Measurements from ENCODE around the gene GLYAT.
"Not testable (repeated sequence)": the region's sequence is repeated elsewhere in the genome, so short reads cannot be mapped to it uniquely, and the experiment has no call there.

GLYAT gene

DNA sequence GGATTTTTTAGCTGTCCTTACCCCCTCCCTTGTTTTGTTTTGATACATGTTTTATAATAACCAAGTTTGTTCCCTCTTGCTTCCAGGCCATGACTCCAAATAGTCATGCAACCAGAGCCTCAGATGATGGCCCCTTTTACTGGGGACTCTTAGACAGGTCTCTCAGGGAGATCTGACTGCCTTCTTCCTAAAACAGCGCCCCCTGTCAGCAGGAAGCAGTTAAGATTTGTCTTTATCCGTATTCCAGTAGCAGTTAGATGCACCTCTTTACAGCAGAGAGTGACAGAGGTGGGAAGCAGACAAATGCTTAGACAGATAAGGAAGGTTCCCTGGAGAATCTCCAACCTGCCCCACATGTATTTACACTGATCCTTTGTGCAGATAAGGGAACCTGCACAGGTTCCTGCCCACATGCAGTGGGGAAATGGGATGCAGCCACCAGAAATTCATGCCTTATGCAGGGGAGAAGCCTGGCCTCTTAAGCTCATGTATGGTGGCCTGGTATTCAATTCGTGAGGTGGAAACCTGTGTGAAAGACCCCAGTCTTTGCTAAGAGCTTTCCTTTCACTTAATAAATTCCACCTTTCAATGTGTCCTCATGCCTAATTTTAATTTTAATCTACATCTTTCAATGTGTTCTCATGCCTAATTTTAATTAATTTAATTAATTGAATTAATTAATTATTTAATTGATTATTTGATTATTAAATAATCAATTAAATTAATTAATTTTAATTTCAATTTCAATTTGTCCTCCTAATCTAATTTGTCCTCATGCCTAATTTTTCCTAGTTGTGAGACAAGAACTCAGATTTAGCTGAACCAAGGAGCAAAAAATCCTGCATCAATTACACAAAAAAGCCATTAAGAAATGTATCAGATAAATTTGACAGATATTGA lies 11.5 kb upstream of the GLYAT start:
- DNase-seq (ENCODE audit: low read depth): no peak

DNA sequence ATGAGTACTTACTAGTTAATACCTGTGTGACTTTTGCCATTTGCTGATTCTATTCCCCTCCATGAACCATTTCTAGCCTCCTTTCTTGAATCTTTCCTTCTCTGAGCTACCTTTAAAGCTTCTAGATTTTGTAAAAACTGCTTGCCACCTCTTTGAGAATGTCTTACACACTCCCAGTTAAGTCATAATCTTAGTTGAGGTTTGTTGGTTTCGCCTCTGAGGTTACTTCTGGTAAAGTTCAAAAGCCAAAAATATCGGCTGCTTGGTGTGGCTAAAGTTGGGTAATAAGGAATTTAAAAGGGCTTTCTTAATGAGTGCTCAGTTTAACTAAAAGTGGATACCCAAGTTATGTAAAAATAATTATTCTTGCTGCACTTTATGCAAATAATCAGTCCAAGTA lies 10.4 kb upstream of the GLYAT start:
- DNase-seq (ENCODE audit: low read depth): no peak

DNA sequence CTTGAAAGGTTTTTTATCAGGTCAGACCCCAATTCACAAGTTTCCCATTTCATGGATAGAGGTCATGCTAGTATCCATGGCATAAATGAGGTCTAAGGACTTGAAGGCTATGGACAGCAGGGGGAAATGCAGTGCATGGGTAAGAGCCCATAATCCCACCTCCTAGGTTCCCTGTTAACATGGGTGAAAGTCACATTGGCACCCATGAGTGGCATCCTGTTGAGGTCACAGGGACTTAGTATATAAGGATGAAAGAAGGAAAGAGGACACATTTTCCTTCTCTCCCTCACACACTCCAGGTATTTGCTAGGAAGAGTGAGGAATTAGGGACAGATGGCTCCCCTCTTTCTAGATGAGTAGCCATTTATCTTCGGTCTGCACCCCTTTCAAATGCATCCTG lies 9.4 kb upstream of the GLYAT start:
- DNase-seq (ENCODE audit: low read depth): no peak

DNA sequence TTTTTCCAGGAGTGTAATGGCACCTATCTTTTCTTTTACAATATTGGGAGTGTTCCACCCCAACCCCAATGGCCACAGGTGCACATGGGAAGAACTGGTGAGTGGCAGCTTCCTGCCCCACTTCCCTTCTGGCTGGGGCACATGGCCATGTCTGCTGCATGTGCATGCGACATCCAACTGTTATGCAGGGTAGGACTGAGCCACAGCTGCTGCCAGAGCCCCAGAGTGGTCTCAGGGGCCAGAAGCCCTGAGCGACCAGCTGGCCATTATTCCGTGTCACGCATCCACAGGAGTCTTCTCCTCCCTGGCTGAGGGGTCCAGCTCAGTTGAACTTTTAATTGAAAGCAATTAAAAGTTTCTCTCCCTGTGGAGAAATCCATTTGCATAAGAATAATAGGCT lies 8.7 kb upstream of the GLYAT start:
- DNase-seq (ENCODE audit: low read depth): no peak

DNA sequence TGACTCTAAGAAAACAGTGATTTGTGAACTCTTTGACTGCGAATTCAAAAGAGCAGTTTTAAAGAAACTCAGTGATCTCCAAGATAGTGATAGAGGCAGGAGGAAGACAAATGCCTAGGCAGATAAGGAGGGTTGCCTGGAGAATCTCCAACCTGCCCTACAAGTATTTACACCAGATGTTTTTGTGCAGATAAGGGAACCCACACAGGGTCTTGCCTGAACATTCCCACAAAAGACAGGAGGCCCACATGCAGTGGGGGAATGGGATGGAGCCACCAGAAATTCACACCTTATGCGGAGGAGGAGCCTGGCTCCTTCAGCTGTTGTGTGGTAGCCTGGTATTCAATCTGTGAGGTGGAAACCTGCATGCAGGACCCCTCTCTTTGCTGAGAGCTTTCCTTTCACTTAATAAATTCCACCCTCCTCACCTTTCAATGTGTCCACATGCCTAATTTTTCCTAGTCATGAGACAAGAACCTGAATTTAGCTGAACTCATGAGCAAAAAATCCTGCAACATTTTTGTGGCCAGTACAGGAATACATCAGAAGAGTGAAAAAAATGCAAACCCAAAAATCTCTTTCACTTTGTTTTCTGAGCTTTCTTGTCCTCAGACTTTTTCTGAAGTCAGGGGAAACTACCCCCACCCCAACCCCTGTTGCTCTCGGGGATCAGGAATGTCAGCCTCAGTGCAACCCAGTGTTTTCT lies 8.1 kb upstream of the GLYAT start:
- peak; percentile 33 for DNase-seq (ENCODE audit: low read depth)

DNA sequence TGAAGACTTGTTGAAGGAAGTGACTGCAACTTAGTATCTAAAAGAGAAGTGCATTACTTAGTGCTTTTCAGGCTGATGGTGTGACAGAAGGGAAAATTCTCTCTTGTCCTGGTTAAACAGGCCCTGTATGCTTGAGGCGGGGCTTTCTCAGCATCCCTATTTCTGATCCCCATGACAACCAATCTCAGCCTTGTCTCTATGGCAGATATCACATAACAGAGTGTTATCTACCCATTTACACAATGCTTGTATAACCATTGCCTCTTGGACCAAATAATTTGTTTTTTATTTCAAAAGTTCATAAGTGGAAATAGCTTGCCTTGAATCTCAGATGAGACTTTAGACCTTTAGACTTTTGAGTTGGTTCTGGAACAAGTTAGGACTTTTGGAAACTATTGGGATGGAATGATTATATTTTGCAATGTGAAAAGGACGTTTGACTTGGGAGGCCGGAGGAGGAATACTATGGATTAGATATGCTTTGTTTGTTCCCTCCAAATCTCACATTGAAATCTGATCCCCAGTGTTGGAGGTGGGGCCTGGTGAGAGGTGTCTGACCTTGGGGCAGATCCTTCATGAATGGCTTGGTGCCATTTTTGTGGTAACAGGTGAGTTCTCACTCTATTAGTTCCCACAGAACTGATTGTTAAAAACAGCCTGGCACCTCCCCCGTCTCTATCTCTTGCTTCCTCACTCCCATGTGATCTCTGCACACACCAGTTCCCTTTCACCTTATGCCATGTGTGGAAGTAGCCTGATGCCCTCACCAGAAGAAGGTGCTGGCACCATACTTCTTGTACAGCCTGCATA lies 3.1 kb upstream of the GLYAT start:
- DNase-seq (ENCODE audit: low read depth): no peak

DNA sequence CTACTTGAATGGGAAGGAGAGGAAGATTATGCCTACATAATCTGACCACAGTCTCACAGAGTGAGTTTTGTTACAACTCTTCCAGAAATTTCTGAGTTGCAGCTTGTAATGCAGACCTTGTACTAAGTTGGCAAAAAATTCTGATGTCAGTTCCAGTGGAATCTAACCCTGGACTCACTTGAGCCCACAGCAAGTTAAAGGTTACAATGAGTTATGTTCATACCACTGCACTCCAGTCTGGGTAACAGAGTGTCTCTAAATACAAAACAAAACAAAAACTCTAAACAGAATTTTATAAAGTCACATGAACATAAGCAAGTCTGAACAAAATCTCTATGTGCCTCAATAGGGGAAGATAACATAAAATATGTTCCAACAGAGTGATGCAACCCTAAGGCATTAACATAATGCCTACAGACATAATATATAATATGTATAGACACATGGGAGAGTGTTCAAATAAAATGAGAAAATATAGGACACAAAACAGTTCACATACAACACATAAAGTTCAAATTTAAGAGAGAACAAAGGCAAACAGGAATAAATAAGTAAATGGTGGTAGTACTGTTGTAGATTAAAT lies 1.1 kb downstream of the GLYAT start:
- DNase-seq (ENCODE audit: low read depth): no peak

DNA sequence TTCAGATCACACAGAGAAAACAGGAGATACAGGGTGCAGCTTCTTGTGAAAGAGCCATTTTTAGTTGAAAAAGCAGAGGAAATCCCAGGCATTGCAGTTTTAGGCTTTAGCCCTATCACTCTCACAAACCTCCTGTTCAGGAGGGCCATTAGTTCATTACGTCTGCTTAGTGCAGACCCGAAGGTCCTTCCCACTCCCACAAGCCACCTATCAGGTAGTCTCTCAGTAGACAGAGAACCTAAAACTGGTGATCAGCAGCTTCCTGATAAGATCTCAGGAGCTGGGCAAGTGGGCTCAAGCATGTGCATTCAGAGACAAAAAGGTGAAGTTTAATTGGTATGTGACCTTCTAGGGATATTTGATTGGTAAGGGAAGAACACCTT lies 4.3 kb downstream of the GLYAT start:
- DNase-seq (ENCODE audit: low read depth): no peak

DNA sequence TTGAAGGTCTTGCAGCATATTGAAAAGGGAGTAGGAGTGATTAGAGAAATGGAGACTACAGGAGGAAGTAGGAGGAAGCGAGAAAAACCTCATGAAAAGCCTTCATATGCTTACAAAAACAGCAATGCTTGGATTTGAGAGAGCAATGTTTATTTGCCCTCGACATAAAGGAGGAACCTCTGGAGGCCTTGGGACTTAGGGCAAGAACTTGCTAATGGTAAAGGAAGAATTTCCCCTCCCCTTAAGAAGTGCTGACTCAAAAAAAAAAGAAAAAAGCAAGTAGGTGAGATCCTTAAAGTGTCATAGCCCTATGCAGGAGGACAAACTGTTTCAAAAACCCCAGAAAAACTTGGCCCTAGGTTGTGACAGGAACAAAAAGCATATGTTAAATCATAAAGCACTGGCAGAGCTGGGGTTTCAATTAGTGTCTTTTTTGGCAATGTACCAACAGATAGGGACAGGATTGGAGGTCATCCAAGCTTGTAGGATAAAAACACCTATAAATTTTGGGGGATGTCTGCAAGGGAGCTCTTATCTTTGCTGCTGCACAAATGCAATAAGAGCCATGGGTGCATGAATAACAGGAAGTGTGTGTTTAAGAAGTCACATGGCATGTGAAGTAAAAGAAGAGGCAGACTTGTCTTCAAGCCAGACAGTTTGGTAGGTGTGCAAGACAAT lies 4.9 kb downstream of the GLYAT start:
- no peak for DNase-seq (ENCODE audit: low read depth)

DNA sequence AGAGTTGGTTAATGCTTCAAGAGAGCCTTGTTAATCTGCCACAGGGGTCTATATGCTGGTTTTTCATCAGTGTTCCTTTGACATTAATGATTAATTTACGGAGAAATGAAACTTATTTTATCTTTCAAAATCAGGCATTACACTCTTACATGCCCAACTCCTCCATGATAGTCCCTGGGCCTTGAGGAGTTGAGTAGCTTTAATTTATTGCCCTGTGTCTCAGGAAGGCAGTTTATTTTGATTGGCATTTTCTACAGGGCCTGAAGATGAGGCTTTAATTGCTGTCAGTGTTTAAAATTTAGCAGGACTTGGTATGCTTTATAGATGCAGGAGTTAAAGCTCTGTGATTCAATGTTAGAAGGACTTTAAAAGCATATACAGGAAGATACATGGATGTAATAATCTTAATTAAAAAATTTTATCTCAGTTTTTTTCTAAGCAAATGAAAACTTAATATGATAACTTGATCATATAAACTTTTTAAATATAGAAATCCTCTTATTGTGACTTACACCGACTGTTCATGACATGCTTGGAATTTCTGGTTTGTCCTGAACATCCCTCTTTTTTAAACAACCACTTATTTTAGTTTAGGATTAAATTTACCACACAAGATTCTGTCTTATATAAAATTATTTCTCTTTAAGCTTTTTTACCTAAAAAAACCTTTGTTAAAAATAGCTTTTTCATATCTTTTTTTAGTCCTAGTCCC lies 12.2 kb downstream of the GLYAT start:
- no peak for DNase-seq (ENCODE audit: low read depth)

DNA sequence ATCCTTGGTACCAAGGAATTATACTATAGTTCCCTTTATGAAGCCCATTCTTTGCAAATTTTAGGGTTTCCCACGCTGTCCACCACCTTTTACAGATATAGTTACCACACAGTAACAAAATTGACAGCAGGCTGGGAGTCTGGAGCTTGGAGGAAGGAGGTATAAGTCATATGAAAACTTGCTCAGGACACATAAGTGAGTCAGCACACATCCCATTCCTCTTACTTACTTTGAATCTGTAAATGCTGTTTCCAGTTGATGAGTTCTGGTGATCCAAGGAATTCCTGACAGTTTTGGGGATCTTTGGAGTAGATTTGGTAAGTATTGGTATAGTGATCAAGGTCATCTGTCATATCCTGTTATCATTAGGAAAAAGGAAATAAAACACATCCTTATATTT lies 19.2 kb downstream of the GLYAT start:
- no peak for DNase-seq (ENCODE audit: low read depth)

DNA sequence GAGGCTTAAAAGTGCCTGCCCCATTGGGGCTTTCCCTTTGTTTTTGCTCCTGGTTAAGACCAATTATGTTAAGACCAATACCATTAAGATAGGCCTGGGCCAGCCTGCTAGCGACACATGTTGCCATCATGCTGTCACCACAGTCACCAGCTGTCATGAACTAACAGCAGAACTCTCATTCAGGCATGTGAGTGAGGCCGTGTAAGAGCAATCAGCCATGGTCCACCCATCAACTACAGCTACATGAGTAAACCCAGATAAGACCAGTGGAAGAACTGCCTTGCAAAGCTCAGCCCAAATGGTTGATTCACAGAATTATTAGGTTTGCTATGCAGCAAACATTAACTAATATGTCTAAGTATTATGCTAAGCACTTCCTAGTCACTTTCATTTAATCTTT lies 19.9 kb downstream of the GLYAT start:
- DNase-seq (ENCODE audit: low read depth): no peak

DNA sequence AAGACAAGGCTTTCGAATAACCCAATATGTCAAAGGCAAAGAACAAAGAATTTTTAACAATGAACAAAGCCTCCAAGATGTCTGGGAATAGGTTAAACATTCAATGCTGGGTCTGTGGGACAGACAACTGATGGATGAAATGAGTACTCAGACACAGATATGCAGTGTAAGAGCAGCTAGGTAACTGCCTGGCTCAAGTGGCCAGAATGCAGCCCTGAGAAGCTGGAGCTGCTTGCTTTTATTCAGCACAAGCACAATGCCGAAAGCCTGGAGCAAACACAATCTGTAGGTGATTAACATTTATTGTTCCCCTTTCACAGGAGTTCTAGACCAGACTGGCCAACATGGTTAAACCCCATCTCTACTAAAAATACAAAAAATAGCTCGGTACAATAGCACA lies 24.0 kb downstream of the GLYAT start:
- no peak for DNase-seq (ENCODE audit: low read depth)

DNA sequence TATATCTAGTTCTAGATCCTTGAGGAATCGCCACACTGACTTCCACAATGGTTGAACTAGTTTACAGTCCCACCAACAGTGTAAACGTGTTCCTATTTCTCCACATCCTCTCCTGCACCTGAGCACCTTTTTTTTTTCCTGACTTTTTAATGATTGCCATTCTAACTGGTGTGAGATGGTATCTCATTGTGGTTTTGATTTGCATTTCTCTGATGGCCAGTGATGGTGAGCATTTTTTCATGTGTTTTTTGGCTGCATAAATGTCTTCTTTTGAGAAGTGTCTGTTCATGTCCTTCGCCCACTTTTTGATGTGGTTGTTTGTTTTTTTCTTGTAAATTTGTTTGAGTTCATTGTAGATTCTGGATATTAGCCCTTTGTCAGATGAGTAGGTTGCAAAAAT lies 34.9 kb downstream of the GLYAT start:
- DNase-seq (ENCODE audit: low read depth): not testable (repeated sequence)

DNA sequence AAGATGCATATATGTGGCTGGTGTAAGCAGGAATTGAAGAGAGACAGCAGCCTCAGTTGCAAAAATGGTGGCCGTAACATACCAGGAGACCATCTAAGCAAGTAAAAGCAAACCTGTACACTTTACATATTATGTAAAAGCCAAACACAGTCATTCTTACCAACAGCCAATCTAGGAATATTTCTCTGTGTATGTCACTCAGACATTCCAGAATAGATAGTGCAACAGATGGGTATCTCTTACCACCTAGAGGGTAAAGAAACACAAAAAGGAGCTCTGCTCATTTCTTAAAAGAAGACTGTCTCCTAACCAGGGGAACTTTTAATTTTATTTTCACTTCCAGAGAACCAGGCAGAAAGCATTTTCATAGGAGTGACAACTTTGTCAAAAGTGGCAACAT lies 38.7 kb downstream of the GLYAT start:
- no peak for DNase-seq (ENCODE audit: low read depth)

DNA sequence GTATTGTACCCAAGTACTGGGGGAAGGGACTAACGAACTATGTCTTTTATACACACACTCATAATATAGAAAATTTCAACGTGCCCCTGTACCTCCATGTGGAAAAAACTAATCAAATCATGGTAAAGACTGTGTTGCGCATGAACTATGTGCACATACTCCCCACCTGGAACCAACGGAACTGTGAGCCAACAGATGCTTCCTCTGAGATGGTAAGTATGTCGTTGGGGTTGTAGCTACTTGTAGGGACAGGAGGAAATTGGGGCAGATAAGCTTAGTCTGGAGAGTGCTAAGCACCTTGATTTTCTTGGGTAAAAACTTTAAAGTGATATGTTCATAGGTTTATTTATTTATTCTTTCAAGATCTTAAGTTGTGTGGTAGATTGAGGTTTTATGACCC lies 40.1 kb downstream of the GLYAT start:
- no peak for DNase-seq (ENCODE audit: low read depth)

DNA sequence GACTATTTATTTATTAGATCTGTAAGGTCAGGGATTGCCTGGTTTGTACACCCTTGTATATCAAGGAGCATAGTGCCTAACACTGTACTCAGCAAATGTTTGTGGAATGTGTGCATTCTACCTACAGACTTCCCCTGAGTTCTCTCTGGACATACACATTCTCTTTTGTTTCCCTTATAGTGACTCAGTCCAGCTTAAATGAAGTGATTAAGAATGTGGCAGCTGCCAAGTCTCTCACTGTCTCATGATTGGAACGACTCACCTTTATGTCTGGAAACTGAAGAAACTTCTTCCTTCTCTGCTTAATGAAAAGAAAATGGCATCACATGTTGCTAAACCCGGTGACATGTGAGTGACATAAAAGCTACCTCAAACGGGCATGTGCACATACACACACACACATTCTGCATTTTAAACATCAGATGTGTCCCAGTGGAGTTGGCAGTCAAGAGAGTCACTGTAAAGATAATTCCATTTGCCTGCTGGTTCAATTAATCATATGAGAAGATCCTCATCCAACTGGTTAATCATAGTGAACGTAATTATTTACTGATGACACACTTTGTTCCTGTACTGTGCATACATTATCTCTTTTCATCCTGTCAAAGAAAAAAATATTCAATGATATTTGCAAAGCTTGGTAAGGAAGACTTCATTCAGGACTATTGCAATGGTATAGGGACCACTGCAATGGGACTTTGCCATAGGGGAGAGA lies 42.8 kb downstream of the GLYAT start:
- peak; percentile 61 for DNase-seq (ENCODE audit: low read depth)

DNA sequence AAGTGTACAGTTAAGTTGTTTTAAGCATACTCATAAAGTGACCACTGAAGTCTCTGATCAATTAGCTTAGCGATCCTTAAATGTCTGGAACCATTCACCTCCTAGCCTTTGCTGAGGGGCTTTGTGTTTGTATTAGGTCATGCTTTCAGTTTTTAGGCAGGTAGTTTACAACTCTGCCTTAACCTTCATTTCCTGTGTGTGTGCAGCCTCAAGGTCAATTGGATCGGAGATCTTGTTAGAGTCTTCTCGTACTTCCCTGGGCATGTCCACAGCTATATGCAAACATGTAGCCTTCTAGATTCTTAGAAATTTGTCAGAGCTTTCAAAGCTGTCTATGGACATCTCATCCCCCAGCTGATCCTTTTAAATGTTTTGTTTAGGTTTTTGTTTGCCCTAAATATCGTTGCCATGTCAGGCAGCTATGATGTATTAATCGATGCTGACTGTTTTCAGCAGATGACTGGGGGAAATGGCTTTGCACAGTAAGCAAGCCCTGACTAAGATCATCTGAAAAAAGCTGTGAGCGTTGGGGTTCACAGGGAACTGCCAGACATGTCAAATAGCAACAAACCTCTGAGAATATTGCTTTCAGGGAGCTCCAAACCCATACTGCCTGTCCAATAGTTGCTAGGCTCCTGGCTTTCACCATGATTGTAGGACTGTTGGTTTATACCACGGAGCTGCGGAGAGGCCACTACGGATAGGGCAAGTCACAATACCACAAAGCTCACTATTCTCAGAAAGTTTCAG lies 45.6 kb downstream of the GLYAT start:
- DNase-seq (ENCODE audit: low read depth): no peak

DNA sequence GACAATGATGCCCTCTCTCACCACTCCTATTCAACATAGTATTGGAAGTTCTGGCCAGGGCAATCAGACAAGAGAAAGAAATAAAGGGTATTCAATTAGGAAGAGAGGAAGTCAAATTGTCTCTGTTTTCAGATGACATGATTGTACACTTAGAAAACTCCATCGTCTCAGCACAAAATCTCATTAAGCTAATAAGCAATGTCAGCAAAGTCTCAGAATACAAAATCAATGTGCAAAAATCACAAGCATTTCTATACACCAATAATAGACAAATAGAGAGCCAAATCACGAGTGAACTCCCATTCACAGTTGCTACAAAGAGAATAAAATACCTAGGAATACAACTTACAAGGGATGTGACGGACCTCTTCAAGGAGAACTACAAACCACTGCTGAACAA lies 49.1 kb downstream of the GLYAT start:
- not testable (repeated sequence) for DNase-seq (ENCODE audit: low read depth)

DNA sequence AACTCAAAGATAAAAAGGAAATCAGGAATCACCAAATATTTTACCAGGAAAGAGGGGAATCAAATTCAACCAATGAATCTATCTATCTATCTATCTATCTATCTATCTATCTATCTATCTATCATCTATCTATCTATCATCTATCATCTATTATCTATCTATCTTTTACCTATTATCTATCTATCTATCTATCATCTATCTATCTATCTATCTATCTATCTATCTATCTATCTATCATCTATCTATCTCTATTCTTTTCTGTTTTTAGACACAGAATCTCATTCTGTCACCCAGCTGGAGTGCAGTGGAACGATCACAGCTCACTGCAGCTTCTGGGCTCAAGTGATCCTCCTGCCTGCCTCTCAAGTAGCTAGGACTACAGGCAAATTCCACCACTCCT lies 54.2 kb downstream of the GLYAT start:
- DNase-seq (ENCODE audit: low read depth): not testable (repeated sequence)

All from HS-5 (cell line).